IMR-90 (cell line): Measurements from ENCODE around the gene MRPS5. TPM values are rescaled to one million over a fixed set of nuclear protein-coding genes. Genes with fewer than 3 reads are reported as not detected.

Experiments used
- ATAC-seq: fragments of 200-7000 bp; cut with Tn5 transposase; 2 replicates; pipeline ENCODE4 v1.9.1; 2020; ENCODE audit warnings: low read depth, mild to moderate bottlenecking, moderate library complexity
- BruUV-seq: library from RNA; stranded (reverse); fragments of 400-500 nt; replicated peaks from 2 replicates; lab custom pipeline; 2021; lab: Mats Ljungman, UMichigan
- CTCF ChIA-PET: fragments of 300-600 bp; formaldehyde crosslinking; extraction: SDS; loops from one replicate; lab custom pipeline; 2021; ENCODE audit warnings: antibody characterized with exemption; lab: Yijun Ruan, JAX
- POLR2A ChIA-PET: fragments of 300-600 bp; sonication (Branson Sonifier 250); formaldehyde crosslinking; loops from one replicate; lab custom pipeline; 2022; ENCODE audit warnings: antibody characterized with exemption; ENCODE audit not compliant: unreplicated experiment; lab: Charles Lee
- DNase-seq: peaks from one replicate; pipeline ENCODE4 v3.0.0; 2013
- H2AFZ ChIP-seq: replicated peaks from 2 replicates; pipeline ENCODE3; 2013; ENCODE audit warnings: low read length, mild to moderate bottlenecking; ENCODE audit not compliant: poor library complexity
- H2AK5ac ChIP-seq: 2 replicates; pipeline ENCODE4 v1.6.1; 2013; ENCODE audit warnings: low read depth, low read length, inconsistent platforms
- H2AK9ac ChIP-seq: replicated peaks from 2 replicates; pipeline ENCODE3; 2013; ENCODE audit warnings: mild to moderate bottlenecking, low read depth, low read length, moderate library complexity; ENCODE audit not compliant: poor library complexity
- H2BK120ac ChIP-seq: 2 replicates; pipeline ENCODE4 v1.6.1; 2013; ENCODE audit warnings: low read depth, low read length, inconsistent platforms
- H2BK15ac ChIP-seq: 3 replicates; pipeline ENCODE4 v1.6.1; 2013; ENCODE audit warnings: low read depth, low read length, inconsistent platforms
- H2BK20ac ChIP-seq: 2 replicates; pipeline ENCODE4 v1.6.1; 2013; ENCODE audit warnings: low read depth, mild to moderate bottlenecking, inconsistent platforms, low read length, moderate library complexity
- H2BK5ac ChIP-seq: 2 replicates; pipeline ENCODE4 v1.6.1; 2013; ENCODE audit warnings: mild to moderate bottlenecking, low read depth, low read length, inconsistent platforms; ENCODE audit not compliant: poor library complexity, severe bottlenecking
- H3K14ac ChIP-seq: replicated peaks from 2 replicates; pipeline ENCODE4 v1.6.1; 2013; ENCODE audit warnings: low read depth, low read length, inconsistent platforms
- H3K18ac ChIP-seq: 2 replicates; pipeline ENCODE4 v1.6.1; 2013; ENCODE audit warnings: low read depth, low read length, control low read depth
- H3K23ac ChIP-seq: 2 replicates; pipeline ENCODE4 v1.6.1; 2013; ENCODE audit warnings: low read depth, low read length, inconsistent platforms
- H3K27ac ChIP-seq: 2 replicates; pipeline ENCODE4 v1.5.1; 2013; ENCODE audit warnings: mild to moderate bottlenecking, control low read depth, low read length; ENCODE audit not compliant: insufficient read depth
- H3K27me3 ChIP-seq: 2 replicates; pipeline ENCODE4 v1.6.1; 2013; ENCODE audit warnings: low read length; ENCODE audit not compliant: control insufficient read depth, insufficient read depth
- H3K36me3 ChIP-seq: 2 replicates; pipeline ENCODE4 v1.6.1; 2013; ENCODE audit warnings: low read length, mixed read lengths; ENCODE audit not compliant: control insufficient read depth, insufficient read depth
- H3K4ac ChIP-seq: 2 replicates; pipeline ENCODE4 v1.6.1; 2013; ENCODE audit warnings: low read depth, low read length, inconsistent platforms
- H3K4me1 ChIP-seq: 2 replicates; pipeline ENCODE4 v1.6.1; 2013; ENCODE audit warnings: low read length, mixed read lengths; ENCODE audit not compliant: control insufficient read depth, insufficient read depth
- H3K4me2 ChIP-seq: 2 replicates; pipeline ENCODE4 v1.6.1; 2013; ENCODE audit warnings: low read depth, mild to moderate bottlenecking, control low read depth, low read length, moderate library complexity
- H3K4me3 ChIP-seq: 2 replicates; pipeline ENCODE4 v1.5.1; 2013; ENCODE audit warnings: low read depth, mild to moderate bottlenecking, control low read depth, low read length, moderate library complexity; ENCODE audit not compliant: insufficient read depth
- H3K56ac ChIP-seq: 2 replicates; pipeline ENCODE4 v1.6.1; 2013; ENCODE audit warnings: low read length, inconsistent platforms; ENCODE audit not compliant: insufficient read depth; ENCODE audit errors: extremely low read depth
- H3K79me1 ChIP-seq, 2 experiments: 2 replicates each; pipeline ENCODE4 v1.6.1; 2013; ENCODE audit warnings: low read length in 2 of 2, inconsistent platforms in 1 of 2, low read depth in 1 of 2
- H3K9ac ChIP-seq: 2 replicates; pipeline ENCODE4 v1.6.1; 2013; ENCODE audit warnings: low read depth, low read length, control low read depth
- H3K9me1 ChIP-seq: 2 replicates; pipeline ENCODE4 v1.6.1; 2013; ENCODE audit warnings: low read length, inconsistent platforms; ENCODE audit not compliant: insufficient read depth
- H3K9me3 ChIP-seq: 2 replicates; pipeline ENCODE4 v1.6.1; 2013; ENCODE audit warnings: low read length; ENCODE audit not compliant: control insufficient read depth, insufficient read depth
- H4K20me1 ChIP-seq: 2 replicates; pipeline ENCODE4 v1.6.1; 2013; ENCODE audit warnings: low read length, inconsistent platforms; ENCODE audit not compliant: insufficient read depth
- H4K5ac ChIP-seq: 2 replicates; pipeline ENCODE4 v1.6.1; 2013; ENCODE audit warnings: mild to moderate bottlenecking, low read depth, low read length, control low read depth
- H4K8ac ChIP-seq, 2 experiments: 2 replicates each; pipeline ENCODE4 v1.6.1; 2013; ENCODE audit warnings: low read depth in 2 of 2, low read length in 2 of 2, control low read depth in 1 of 2, inconsistent platforms in 1 of 2
- H4K91ac ChIP-seq: 2 replicates; pipeline ENCODE4 v1.6.1; 2013; ENCODE audit warnings: low read depth, low read length, inconsistent platforms; ENCODE audit not compliant: insufficient read depth
- CTCF ChIP-seq: conservative IDR thresholded peaks from 2 replicates; pipeline ENCODE4 v1.5.1; 2012; ENCODE audit warnings: mild to moderate bottlenecking, low read depth, low read length, improper control_type of control experiment
- WGBS, 2 experiments: methylation state at CpG; one replicate each; pipeline versions ENCODE4 v1.1.5 to v1.1.7; 2013; ENCODE audit warnings: missing lambda C conversion rate in 2 of 2; ENCODE audit not compliant: insufficient read length in 1 of 2; ENCODE audit errors: extremely low coverage in 2 of 2; 5-methylcytosine and 5-hydroxymethylcytosine counted together
- dilution Hi-C: fragments of 300-500 bp; cut with HindIII; formaldehyde crosslinking; loops from one replicate; pipeline ENCODE4 v1.14.3; 2018; ENCODE audit warnings: low sequenced_read_pairs; ENCODE audit not compliant: unreplicated experiment
- in situ Hi-C: fragments of 300-500 bp; cut with MboI; formaldehyde crosslinking; loops from 3 replicates; pipeline ENCODE4 v1.14.3; 2019; ENCODE audit warnings: low sequenced_read_pairs, inconsistent platforms, mixed read lengths
- intact Hi-C: fragments of 100-400 bp; cut with micrococcal nuclease; formaldehyde crosslinking; loops from 2 replicates; pipeline ENCODE4 v1.10.0; 2022
- polyA plus RNA-seq, 3 experiments: library from polyadenylated mRNA; depleted of rRNA; stranded (reverse); fragments of >200 nt; gene quantifications; 2 replicates each; pipeline ENCODE4 v1.2.3, GENCODE V29; 2012; ENCODE audit warnings: low replicate concordance in 1 of 3
- total RNA-seq: library from RNA; depleted of rRNA; stranded (reverse); fragments of >200 nt; gene quantifications from 2 replicates; pipeline ENCODE4 v1.2.3, GENCODE V29; 2012

The MRPS5 gene
- total and polyA plus RNA-seq, 2 of the 4 experiments (the other 2 are of a cell fraction): 27.6 to 44.1 TPM

GRCh38 chr2:95069465-95069864 lies 52.1 kb downstream of the MRPS5 start:
- H3K36me3 ChIP-seq: no peaks in the 10 kb centered on the region
- H2BK5ac ChIP-seq: no peak overlapping the region
- no peak overlapping the region for H2BK15ac ChIP-seq
- H3K4me2 ChIP-seq: no peak overlapping the region
- dilution Hi-C loops: no loop called here
- no peaks in the 10 kb centered on the region for H3K4me1 ChIP-seq
- no peak overlapping the region for H3K4ac ChIP-seq
- no peak overlapping the region for H3K27ac ChIP-seq
- no peak for DNase-seq
- no CpG with 5 or more reads among the region's 9 CpGs for WGBS, 2 experiments
- H2AFZ ChIP-seq: no peak overlapping the region
- H4K20me1 ChIP-seq: no peaks in the 10 kb centered on the region
- H3K23ac ChIP-seq: no peak overlapping the region
- no peak overlapping the region for H3K14ac ChIP-seq
- in situ Hi-C loops: no loop called here
- no peak overlapping the region for H3K9ac ChIP-seq
- ChIA-PET POLR2A (no interaction called here), CTCF (no interaction called here)
- no peak overlapping the region for H3K56ac ChIP-seq
- H4K91ac ChIP-seq: no peak overlapping the region
- no TSS peak for BruUV-seq
- no peaks in the 10 kb centered on the region for H3K79me1 ChIP-seq
- no peak overlapping the region for H2BK20ac ChIP-seq
- peaks cover 20% of the 10 kb centered on the region for H3K27me3 ChIP-seq
- no peak for ATAC-seq
- no peak overlapping the region for H4K8ac ChIP-seq
- H3K4me3 ChIP-seq: no peak overlapping the region
- intact Hi-C loops: no loop called here
- H3K9me3 ChIP-seq: no peaks in the 10 kb centered on the region
- H2AK5ac ChIP-seq: no peak overlapping the region
- no peaks in the 10 kb centered on the region for H3K9me1 ChIP-seq
- no peak overlapping the region for H4K5ac ChIP-seq
- no peak overlapping the region for H2BK120ac ChIP-seq
- H3K18ac ChIP-seq: no peak overlapping the region
- TF ChIP-seq CTCF: no peak
- no peak overlapping the region for H2AK9ac ChIP-seq
